Measurements from ENCODE around the gene RAP1GDS1. TPM values are rescaled to one million over a fixed set of nuclear protein-coding genes. Genes with fewer than 3 reads are reported as not detected.

Gene RAP1GDS1
- polyA plus RNA-seq, 1 donor (not counting 4 experiments of a cell fraction or from before 2014, with no cell fraction given) = 58.1 TPM

DNA sequence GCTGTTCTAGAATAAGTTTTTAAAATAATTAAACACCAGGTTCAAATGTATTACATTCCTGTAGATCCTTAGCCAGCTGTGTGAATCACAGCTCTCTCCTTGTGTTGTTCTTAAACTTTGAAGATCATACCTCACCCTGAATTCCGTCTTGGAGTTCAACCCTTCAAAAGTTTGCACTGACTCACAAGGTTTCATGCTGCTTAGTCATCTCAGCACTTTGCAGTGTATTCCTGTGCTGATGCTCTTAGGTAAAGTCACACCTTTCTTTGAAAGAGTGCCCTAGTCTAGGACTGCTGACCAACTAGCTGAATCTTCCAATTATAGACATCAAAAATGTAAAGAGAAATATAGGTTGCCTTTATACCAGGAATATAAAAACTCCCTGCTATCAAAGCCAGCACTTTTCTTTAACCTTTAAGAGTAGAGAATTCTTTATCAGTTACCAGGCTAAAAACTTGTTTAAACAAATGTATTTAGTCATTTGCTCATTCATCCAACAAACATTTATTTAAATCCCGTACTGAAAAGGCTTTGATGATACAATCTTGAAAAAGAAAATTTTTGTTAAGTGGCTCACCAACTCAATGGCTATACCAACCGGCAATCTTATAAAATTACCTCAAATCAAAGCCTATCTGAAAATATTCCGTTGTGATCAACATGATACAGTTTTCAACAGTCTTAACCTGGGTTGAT, 169.7 kb downstream of the RAP1GDS1 start:
- peak overlapping the region; percentile 55 for H3K9ac ChIP-seq (ENCODE audit: control insufficient read depth, extremely low read depth, insufficient read depth, low read length)
- peak overlapping the region; percentile 87 for H3K27ac ChIP-seq (ENCODE audit: control insufficient read depth, insufficient read depth, low read length)
- TF ChIP-seq EZH2 (IDR thresholded peaks at IDR 0.05; ENCODE audit: low read length) = no peak
- TF ChIP-seq, protein P1, sequence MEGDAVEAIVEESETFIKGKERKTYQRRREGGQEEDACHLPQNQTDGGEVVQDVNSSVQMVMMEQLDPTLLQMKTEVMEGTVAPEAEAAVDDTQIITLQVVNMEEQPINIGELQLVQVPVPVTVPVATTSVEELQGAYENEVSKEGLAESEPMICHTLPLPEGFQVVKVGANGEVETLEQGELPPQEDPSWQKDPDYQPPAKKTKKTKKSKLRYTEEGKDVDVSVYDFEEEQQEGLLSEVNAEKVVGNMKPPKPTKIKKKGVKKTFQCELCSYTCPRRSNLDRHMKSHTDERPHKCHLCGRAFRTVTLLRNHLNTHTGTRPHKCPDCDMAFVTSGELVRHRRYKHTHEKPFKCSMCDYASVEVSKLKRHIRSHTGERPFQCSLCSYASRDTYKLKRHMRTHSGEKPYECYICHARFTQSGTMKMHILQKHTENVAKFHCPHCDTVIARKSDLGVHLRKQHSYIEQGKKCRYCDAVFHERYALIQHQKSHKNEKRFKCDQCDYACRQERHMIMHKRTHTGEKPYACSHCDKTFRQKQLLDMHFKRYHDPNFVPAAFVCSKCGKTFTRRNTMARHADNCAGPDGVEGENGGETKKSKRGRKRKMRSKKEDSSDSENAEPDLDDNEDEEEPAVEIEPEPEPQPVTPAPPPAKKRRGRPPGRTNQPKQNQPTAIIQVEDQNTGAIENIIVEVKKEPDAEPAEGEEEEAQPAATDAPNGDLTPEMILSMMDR (optimal IDR thresholded peaks at IDR 0.05 in 1 of 3, IDR thresholded peaks at IDR 0.05 in 1 of 3, conservative IDR thresholded peaks at IDR 0.05 in 1 of 3; ENCODE audit: extremely low read depth in 1 of 3, insufficient read depth in 2 of 3, low read length in 3 of 3) = no peak
- H3K36me3 ChIP-seq (ENCODE audit: control insufficient read depth in 2 of 2, extremely low read depth in 1 of 2, insufficient read depth in 2 of 2, low read length in 2 of 2) = peaks cover 3 to 5% of the 10 kb centered on the region in 2 experiments
- H3K9me3 ChIP-seq (ENCODE audit: control insufficient read depth, low read depth, low read length) = no peaks in the 10 kb centered on the region
- DNase-seq (ENCODE audit: low read depth, low spot score) = peak; percentile 88
- peak overlapping the region; percentile 34 for H3K4me2 ChIP-seq (ENCODE audit: control insufficient read depth, extremely low read depth, insufficient read depth, low read depth, low read length)
- H4K20me1 ChIP-seq (ENCODE audit: control insufficient read depth, extremely low read depth, insufficient read depth, low read length) = no peaks in the 10 kb centered on the region
- H2AFZ ChIP-seq (ENCODE audit: control insufficient read depth, low read length) = no peak overlapping the region
- H3K4me1 ChIP-seq (ENCODE audit: control insufficient read depth, extremely low read depth, insufficient read depth, low read length) = peaks cover 32% of the 10 kb centered on the region
- H3K79me2 ChIP-seq (ENCODE audit: control insufficient read depth, insufficient read depth, low read length) = no peaks in the 10 kb centered on the region
- FAIRE-seq = peak; percentile 99
- no peaks in the 10 kb centered on the region for H3K27me3 ChIP-seq (ENCODE audit: control insufficient read depth, extremely low read depth, insufficient read depth, low read length)
- no peaks in the 10 kb centered on the region for H3K9me1 ChIP-seq (ENCODE audit: control insufficient read depth, extremely low read depth, insufficient read depth, low read length)
- H3K4me3 ChIP-seq (ENCODE audit: control insufficient read depth in 2 of 3, extremely low read depth in 1 of 3, insufficient read depth in 2 of 3, low read depth in 1 of 3, low read length in 3 of 3) = peak overlapping the region in 1 of 3 experiments; percentile 16
- dilution Hi-C loops (cut with MboI; ENCODE audit: extremely low pct_ligation_motif_present, low sequenced_read_pairs) = no loop called here

DNA sequence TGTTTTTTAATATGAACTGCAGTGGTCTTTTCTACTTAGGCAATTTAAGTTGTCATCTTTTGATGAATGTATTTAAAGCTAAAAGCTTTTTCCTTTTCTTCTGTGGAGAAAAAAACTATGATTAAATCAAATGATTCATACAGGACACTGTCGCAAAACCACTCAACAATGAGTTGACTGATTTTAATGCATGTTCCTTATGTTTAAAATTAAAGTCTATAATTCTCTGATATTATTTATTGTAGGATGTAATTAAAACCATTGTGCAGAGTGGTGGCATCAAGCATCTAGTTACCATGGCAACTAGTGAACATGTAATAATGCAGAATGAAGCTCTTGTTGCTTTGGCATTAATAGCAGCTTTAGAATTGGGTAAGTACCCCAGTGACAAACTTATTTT, 172.5 kb downstream of the RAP1GDS1 start:
- Histone ChIP-seq H3K4me1 (ENCODE audit: control insufficient read depth, extremely low read depth, insufficient read depth, low read length) (peaks cover 32% of the 10 kb centered on the region), H3K4me3 (ENCODE audit: control insufficient read depth in 2 of 3, extremely low read depth in 1 of 3, insufficient read depth in 2 of 3, low read depth in 1 of 3, low read length in 3 of 3) (no peak overlapping the region), H3K79me2 (ENCODE audit: control insufficient read depth, insufficient read depth, low read length) (no peaks in the 10 kb centered on the region), H3K36me3 (ENCODE audit: control insufficient read depth in 2 of 2, extremely low read depth in 1 of 2, insufficient read depth in 2 of 2, low read length in 2 of 2) (peaks cover 3 to 7% of the 10 kb centered on the region in 2 experiments), H3K9ac (ENCODE audit: control insufficient read depth, extremely low read depth, insufficient read depth, low read length) (no peak overlapping the region), H4K20me1 (ENCODE audit: control insufficient read depth, extremely low read depth, insufficient read depth, low read length) (no peaks in the 10 kb centered on the region), H3K27me3 (ENCODE audit: control insufficient read depth, extremely low read depth, insufficient read depth, low read length) (no peaks in the 10 kb centered on the region), H3K9me3 (ENCODE audit: control insufficient read depth, low read depth, low read length) (no peaks in the 10 kb centered on the region), H3K27ac (ENCODE audit: control insufficient read depth, insufficient read depth, low read length) (no peak overlapping the region), H3K4me2 (ENCODE audit: control insufficient read depth, extremely low read depth, insufficient read depth, low read depth, low read length) (no peak overlapping the region), H2AFZ (ENCODE audit: control insufficient read depth, low read length) (no peak overlapping the region), H3K9me1 (ENCODE audit: control insufficient read depth, extremely low read depth, insufficient read depth, low read length) (no peaks in the 10 kb centered on the region)
- no peak for TF ChIP-seq EZH2 (IDR thresholded peaks at IDR 0.05; ENCODE audit: low read length)
- TF ChIP-seq, protein P1 (optimal IDR thresholded peaks at IDR 0.05 in 1 of 3, IDR thresholded peaks at IDR 0.05 in 1 of 3, conservative IDR thresholded peaks at IDR 0.05 in 1 of 3; ENCODE audit: extremely low read depth in 1 of 3, insufficient read depth in 2 of 3, low read length in 3 of 3) = no peak
- FAIRE-seq (no peak), DNase-seq (ENCODE audit: low read depth, low spot score) (no peak)
- dilution Hi-C loops (cut with MboI; ENCODE audit: extremely low pct_ligation_motif_present, low sequenced_read_pairs) = no loop called here
